K562 (cell line): ENCODE data around the gene KCTD3. TPM values are rescaled to one million over a fixed set of nuclear protein-coding genes. Genes with fewer than 3 reads are reported as not detected.

Experiments
- ELF1 ChIP-seq: fragments of 200-800 bp; sonication (Bioruptor generic); IDR thresholded peaks from 2 replicates; pipeline ENCODE4 v1.6.1; 2016; ENCODE audit warnings: missing genetic modification characterization, missing compliant biosample characterization
- FOXA1 ChIP-seq: fragments of 450-650 bp; IDR thresholded peaks from 2 replicates; pipeline ENCODE4 v1.6.1; 2016; ENCODE audit warnings: mild to moderate bottlenecking, borderline replicate concordance
- HOXB6 ChIP-seq: fragments of 250-450 bp; sonication (Bioruptor Pico); IDR thresholded peaks from 2 replicates; pipeline ENCODE4 v1.5.1; 2022; ENCODE audit warnings: mild to moderate bottlenecking, borderline replicate concordance
- MYBL2 ChIP-seq, 2 experiments: fragments of 450-650 bp in 1 of 2; sonication (generic) in 1 of 2; formaldehyde crosslinking in 1 of 2; IDR thresholded peaks; 2 replicates each; pipeline versions ENCODE4 v1.6.1 to v1.8.1; 2017 to 2022; ENCODE audit warnings: borderline replicate concordance in 1 of 2, inconsistent platforms in 1 of 2, low read depth in 1 of 2, mild to moderate bottlenecking in 1 of 2, missing genetic modification reagents in 1 of 2, moderate library complexity in 1 of 2
- MYNN ChIP-seq, 2 experiments: sonication (generic); formaldehyde crosslinking in 1 of 2; IDR thresholded peaks; 2 replicates each; pipeline versions ENCODE4 v1.5.0 to v1.6.1; 2016 to 2020; ENCODE audit warnings: antibody characterized with exemption in 1 of 2, missing genetic modification reagents in 1 of 2
- NR2C2 ChIP-seq, 2 experiments: fragments of 200-800 bp in 1 of 2; sonication (Bioruptor generic) in 1 of 2; sonication (generic) in 1 of 2; formaldehyde crosslinking in 1 of 2; IDR thresholded peaks; 2 replicates each; pipeline versions ENCODE4 v1.6.1 to v1.8.0; 2016 to 2022; ENCODE audit warnings: mild to moderate bottlenecking in 1 of 2, missing compliant biosample characterization in 1 of 2, missing genetic modification characterization in 1 of 2, missing genetic modification reagents in 1 of 2
- NRF1 ChIP-seq, 2 experiments: fragments of 450-650 bp; IDR thresholded peaks in 1 of 2; conservative IDR thresholded peaks in 1 of 2; 2 replicates each; pipeline ENCODE4 v1.6.1; 2014; ENCODE audit warnings: mild to moderate bottlenecking in 2 of 2
- PHTF2 ChIP-seq: fragments of 250-450 bp; sonication (Bioruptor Pico); IDR thresholded peaks from 2 replicates; pipeline ENCODE4 v1.5.0; 2021; ENCODE audit warnings: mild to moderate bottlenecking
- PURB ChIP-seq: sonication (generic); formaldehyde crosslinking; IDR thresholded peaks from 2 replicates; pipeline ENCODE4 v1.9.0; 2021; ENCODE audit warnings: low read depth, mild to moderate bottlenecking, missing genetic modification reagents
- RB1 ChIP-seq: fragments of 450-650 bp; IDR thresholded peaks from 2 replicates; pipeline ENCODE4 v1.6.1; 2017; ENCODE audit warnings: low read depth, mild to moderate bottlenecking
- SREBF1 ChIP-seq: fragments of 150-350 bp; IDR thresholded peaks from 2 replicates; pipeline ENCODE4 v1.6.1; 2014; ENCODE audit warnings: antibody characterized with exemption, low read depth, low read length, borderline replicate concordance
- TCF7 ChIP-seq: sonication (generic); IDR thresholded peaks from 2 replicates; pipeline ENCODE4 v1.6.1; 2016; ENCODE audit warnings: antibody characterized with exemption, borderline replicate concordance
- XRCC3 ChIP-seq: fragments of 450-650 bp; IDR thresholded peaks from 2 replicates; pipeline ENCODE4 v1.6.1; 2017; ENCODE audit warnings: mild to moderate bottlenecking, moderate library complexity
- ZNF174 ChIP-seq: fragments of 250-450 bp; sonication (Bioruptor Pico); IDR thresholded peaks from 2 replicates; pipeline ENCODE4 v1.4.0; 2020; ENCODE audit warnings: mild to moderate bottlenecking
- ZNF717 ChIP-seq: fragments of 250-450 bp; sonication (Bioruptor Pico); IDR thresholded peaks from 2 replicates; pipeline ENCODE4 v1.5.0; 2021
- polyA plus RNA-seq, 8 experiments: library from polyadenylated mRNA; depleted of rRNA in 4 of 8; stranded (reverse) in 5 of 8; unstranded in 3 of 8; fragments of >200 nt; fragmentation: Nextera tagmentation in 2 of 8; fragmentation: Illumina TruSeq in 1 of 8; extraction: Ambion mirVana in 2 of 8; extraction: Trizol in 1 of 8; gene quantifications; 2 replicates each; pipeline versions ENCODE4 v1.2.1 to v1.2.3, GENCODE V29; 2011 to 2014; ENCODE audit warnings: inconsistent platforms in 1 of 8, missing spikeins in 1 of 8
- total RNA-seq, 7 experiments: library from RNA; depleted of rRNA in 6 of 7; stranded (reverse); fragments of >200 nt in 6 of 7; fragmentation: Illumina TruSeq in 2 of 7; extraction: Trizol in 2 of 7; gene quantifications; 2 replicates each; pipeline versions ENCODE4 v1.2.1 to v1.2.3, GENCODE V29; 2011 to 2021; ENCODE audit warnings: low replicate concordance in 1 of 7
- TF ChIP-seq, protein P1 (sequence below): fragments of 450-650 bp; IDR thresholded peaks from 2 replicates; pipeline ENCODE4 v1.6.1; 2016; ENCODE audit warnings: borderline replicate concordance
- TF ChIP-seq, protein P2 (sequence below), 2 experiments: fragments of 450-650 bp; IDR thresholded peaks; 2 replicates each; pipeline ENCODE4 v1.6.1; 2016; ENCODE audit warnings: mild to moderate bottlenecking in 2 of 2, borderline replicate concordance in 1 of 2, low read depth in 1 of 2, moderate library complexity in 1 of 2

Gene KCTD3
- total and polyA plus RNA-seq, 9 of the 15 experiments (the other 6 are each of a cell fraction or from before 2014, with no cell fraction given), result 12.8 to 77.1 (median 44.3) TPM

DNA sequence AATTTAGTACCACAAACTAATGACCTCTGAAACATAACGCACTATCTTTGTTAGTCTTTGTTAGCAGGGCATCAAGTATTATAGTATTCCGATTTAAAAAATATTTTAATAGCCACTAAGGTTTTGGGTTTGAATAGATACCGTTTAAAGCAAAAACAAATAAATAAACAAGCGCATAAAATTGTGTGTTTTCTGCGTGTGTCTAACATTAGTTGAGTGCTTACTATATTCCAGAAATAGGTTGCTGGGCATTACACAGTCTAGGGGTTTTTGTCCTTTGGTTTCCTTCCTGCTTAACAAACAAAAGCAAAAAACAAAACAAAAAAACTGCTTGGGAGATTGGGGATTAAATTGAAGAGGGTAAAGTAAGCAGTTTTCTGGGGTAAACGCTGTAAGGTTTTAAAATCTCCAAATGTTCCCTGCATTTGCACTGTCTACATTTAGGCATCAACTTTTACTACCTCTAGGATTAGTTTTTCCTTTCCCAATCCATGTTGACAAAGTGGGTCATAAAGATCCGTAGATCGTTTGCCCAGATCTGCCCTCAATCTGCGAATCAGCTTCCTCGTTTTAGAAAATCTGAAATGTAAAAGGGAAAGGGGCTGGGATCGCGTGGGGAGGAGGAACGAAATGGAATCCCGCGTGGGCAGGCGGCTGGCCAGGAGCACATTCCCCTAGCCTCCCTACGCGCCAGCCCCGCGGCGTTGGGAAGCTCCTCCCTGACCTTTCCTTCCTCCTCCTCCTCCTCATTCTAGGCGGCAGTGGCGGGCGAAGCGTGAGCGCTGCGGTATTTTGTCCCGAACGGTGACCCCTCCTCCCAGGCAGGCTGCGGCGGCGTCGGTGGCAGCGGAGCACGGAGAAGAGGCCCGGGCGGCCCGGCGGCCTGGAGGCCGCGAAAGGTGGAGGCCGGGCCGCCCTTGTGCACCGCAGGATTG, at the start of gene KCTD3 (continued):
- TF ChIP-seq NR2C2 (CRISPR knock-in tag; IDR thresholded peaks at IDR 0.05) (no peak), NR2C2 (tag; IDR thresholded peaks at IDR 0.05) (peak; percentile 81), MYNN (IDR thresholded peaks at IDR 0.05) (no peak), MYNN (CRISPR knock-in tag; IDR thresholded peaks at IDR 0.05) (no peak), HOXB6 (no peak), RB1 (no peak), ELF1 (tag) (no peak), PURB (no peak), FOXA1 (no peak), XRCC3 (no peak), TCF7 (no peak), ZNF174 (no peak), NRF1 (conservative IDR thresholded peaks at IDR 0.05 in 1 of 2, IDR thresholded peaks at IDR 0.05 in 1 of 2) (peak; percentile 58 to 62), MYBL2 (IDR thresholded peaks at IDR 0.05; ENCODE audit: low read depth) (no peak), MYBL2 (CRISPR knock-in tag; IDR thresholded peaks at IDR 0.05; ENCODE audit: borderline replicate concordance) (no peak), PHTF2 (CRISPR knock-in tag) (no peak), SREBF1 (no peak), ZNF717 (CRISPR knock-in tag) (no peak)
- TF ChIP-seq, protein P1, sequence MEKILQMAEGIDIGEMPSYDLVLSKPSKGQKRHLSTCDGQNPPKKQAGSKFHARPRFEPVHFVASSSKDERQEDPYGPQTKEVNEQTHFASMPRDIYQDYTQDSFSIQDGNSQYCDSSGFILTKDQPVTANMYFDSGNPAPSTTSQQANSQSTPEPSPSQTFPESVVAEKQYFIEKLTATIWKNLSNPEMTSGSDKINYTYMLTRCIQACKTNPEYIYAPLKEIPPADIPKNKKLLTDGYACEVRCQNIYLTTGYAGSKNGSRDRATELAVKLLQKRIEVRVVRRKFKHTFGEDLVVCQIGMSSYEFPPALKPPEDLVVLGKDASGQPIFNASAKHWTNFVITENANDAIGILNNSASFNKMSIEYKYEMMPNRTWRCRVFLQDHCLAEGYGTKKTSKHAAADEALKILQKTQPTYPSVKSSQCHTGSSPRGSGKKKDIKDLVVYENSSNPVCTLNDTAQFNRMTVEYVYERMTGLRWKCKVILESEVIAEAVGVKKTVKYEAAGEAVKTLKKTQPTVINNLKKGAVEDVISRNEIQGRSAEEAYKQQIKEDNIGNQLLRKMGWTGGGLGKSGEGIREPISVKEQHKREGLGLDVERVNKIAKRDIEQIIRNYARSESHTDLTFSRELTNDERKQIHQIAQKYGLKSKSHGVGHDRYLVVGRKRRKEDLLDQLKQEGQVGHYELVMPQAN, result no peak
- TF ChIP-seq, protein P2, sequence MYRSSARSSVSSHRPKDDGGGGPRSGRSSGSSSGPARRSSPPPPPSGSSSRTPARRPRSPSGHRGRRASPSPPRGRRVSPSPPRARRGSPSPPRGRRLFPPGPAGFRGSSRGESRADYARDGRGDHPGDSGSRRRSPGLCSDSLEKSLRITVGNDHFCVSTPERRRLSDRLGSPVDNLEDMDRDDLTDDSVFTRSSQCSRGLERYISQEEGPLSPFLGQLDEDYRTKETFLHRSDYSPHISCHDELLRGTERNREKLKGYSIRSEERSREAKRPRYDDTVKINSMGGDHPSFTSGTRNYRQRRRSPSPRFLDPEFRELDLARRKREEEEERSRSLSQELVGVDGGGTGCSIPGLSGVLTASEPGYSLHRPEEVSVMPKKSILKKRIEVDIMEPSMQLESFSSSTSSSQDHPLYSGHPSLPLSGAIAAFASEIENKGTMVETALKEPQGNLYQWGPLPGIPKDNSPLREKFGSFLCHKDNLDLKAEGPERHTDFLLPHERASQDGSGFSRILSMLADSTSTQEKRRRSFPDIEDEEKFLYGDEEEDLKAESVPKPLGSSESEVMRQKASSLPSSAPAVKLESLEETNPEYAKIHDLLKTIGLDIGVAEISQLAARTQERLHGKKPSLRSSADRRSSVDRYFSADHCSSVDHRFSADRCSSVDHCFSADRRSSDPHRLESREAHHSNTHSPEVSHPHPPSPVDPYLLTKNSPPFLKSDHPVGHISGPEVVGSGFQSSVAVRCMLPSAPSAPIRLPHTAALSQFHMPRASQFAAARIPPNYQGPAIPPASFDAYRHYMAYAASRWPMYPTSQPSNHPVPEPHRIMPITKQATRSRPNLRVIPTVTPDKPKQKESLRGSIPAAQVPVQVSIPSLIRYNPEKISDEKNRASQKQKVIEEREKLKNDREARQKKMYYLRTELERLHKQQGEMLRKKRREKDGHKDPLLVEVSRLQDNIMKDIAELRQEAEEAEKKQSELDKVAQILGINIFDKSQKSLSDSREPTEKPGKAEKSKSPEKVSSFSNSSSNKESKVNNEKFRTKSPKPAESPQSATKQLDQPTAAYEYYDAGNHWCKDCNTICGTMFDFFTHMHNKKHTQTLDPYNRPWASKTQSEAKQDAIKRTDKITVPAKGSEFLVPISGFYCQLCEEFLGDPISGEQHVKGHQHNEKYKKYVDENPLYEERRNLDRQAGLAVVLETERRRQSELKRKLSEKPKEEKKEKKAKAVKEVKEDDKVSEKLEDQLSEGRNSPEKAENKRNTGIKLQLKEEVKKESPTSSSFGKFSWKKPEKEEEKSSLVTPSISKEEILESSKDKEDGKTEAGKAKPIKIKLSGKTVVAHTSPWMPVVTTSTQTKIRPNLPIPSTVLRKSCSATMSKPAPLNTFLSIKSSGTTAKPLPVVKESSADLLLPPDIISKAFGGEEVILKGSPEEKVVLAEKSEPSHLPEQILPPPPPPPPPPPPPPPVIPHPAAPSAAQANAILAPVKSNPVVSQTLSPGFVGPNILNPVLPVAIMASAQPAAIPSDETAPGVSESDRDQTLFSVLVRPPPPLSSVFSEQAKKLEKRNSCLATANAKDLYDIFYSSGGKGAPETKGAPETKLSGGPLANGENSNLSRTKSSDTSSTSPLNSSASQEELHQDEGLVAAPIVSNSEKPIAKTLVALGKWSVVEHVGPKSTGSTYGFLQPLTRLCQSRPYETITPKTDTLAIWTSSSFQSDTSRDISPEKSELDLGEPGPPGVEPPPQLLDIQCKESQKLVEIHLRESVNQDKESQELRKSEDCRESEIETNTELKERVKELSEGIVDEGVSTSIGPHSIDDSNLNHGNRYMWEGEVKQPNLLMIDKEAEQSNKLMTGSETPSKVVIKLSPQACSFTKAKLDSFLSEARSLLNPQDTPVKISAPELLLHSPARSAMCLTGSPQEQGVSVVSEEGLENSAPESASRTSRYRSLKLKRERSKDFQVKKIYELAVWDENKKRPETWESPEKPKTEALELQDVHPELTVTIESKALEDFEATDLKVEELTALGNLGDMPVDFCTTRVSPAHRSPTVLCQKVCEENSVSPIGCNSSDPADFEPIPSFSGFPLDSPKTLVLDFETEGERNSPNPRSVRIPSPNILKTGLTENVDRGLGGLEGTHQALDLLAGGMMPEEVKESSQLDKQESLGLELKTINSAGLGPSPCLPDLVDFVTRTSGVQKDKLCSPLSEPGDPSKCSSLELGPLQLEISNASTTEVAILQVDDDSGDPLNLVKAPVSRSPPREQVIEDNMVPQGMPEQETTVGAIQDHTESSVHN (IDR thresholded peaks at IDR 0.05; ENCODE audit: borderline replicate concordance in 1 of 2, low read depth in 1 of 2), result no peak
